Neural progenitor cell (in vitro differentiated cells): ENCODE data around the gene PUM1. TPM values are rescaled to one million over a fixed set of nuclear protein-coding genes. Genes with fewer than 3 reads are reported as not detected.
A peak's percentile ranks its signal among the peaks of the same experiment; 100 is the strongest.

ENCODE experiments used
- DNase-seq: peaks from one replicate; pipeline ENCODE4 v3.0.0-alpha.2; 2016; ENCODE audit warnings: low spot score
- H2AFZ ChIP-seq: fragments of 200-600 bp; sonication (generic); replicated peaks from 2 replicates; pipeline ENCODE4 v1.6.1; 2016; ENCODE audit warnings: antibody characterized with exemption
- H3F3A ChIP-seq: fragments of 200-600 bp; sonication (generic); 2 replicates; pipeline ENCODE4 v1.6.1; 2016; ENCODE audit warnings: antibody characterized with exemption, low read depth
- H3K27ac ChIP-seq: fragments of 200-600 bp; sonication (generic); 2 replicates; pipeline ENCODE4 v1.5.1; 2016; ENCODE audit warnings: mild to moderate bottlenecking
- H3K27me3 ChIP-seq: fragments of 200-600 bp; sonication (generic); 2 replicates; pipeline ENCODE4 v1.6.1; 2016; ENCODE audit warnings: mild to moderate bottlenecking, moderate library complexity
- H3K36me3 ChIP-seq: fragments of 200-600 bp; sonication (generic); 2 replicates; pipeline ENCODE4 v1.5.1; 2016
- H3K4me1 ChIP-seq: fragments of 200-600 bp; sonication (generic); 2 replicates; pipeline ENCODE4 v1.6.1; 2016; ENCODE audit warnings: mixed run types
- H3K4me2 ChIP-seq: fragments of 200-600 bp; sonication (generic); 2 replicates; pipeline ENCODE4 v1.6.1; 2016
- H3K4me3 ChIP-seq: fragments of 200-600 bp; sonication (generic); 2 replicates; pipeline ENCODE4 v1.5.1; 2016
- H3K79me2 ChIP-seq: fragments of 200-600 bp; sonication (generic); 2 replicates; pipeline ENCODE4 v1.6.1; 2016; ENCODE audit warnings: low read depth
- H3K9ac ChIP-seq: fragments of 200-600 bp; sonication (generic); 2 replicates; pipeline ENCODE4 v1.6.1; 2016
- H3K9me3 ChIP-seq: fragments of 200-600 bp; sonication (generic); 2 replicates; pipeline ENCODE4 v1.5.1; 2016; ENCODE audit warnings: low read depth
- H4K20me1 ChIP-seq: fragments of 200-600 bp; sonication (generic); 2 replicates; pipeline ENCODE4 v1.6.1; 2016; ENCODE audit warnings: low read depth
- H3K27ac Mint-ChIP-seq: 3 replicates; pipeline ENCODE4 v1.8.0; 2021; ENCODE audit warnings: mixed read lengths
- H3K27me3 Mint-ChIP-seq: 2 replicates; pipeline ENCODE4 v1.8.0; 2022; ENCODE audit warnings: low read depth, mild to moderate bottlenecking, inconsistent platforms, moderate library complexity, mixed read lengths; ENCODE audit not compliant: insufficient read depth
- H3K36me3 Mint-ChIP-seq: 3 replicates; pipeline ENCODE4 v1.8.0; 2021; ENCODE audit warnings: mixed read lengths
- H3K4me1 Mint-ChIP-seq: 3 replicates; pipeline ENCODE4 v1.8.0; 2021; ENCODE audit warnings: mixed read lengths
- H3K4me3 Mint-ChIP-seq: 3 replicates; pipeline ENCODE4 v1.8.0; 2021; ENCODE audit warnings: mild to moderate bottlenecking, moderate library complexity, mixed read lengths
- H3K9me3 Mint-ChIP-seq: 3 replicates; pipeline ENCODE4 v1.8.0; 2020; ENCODE audit warnings: mixed read lengths
- CTCF ChIP-seq: fragments of 200-600 bp; sonication (generic); IDR thresholded peaks from 2 replicates; pipeline ENCODE4 v1.5.1; 2017; ENCODE audit warnings: antibody characterized with exemption, mild to moderate bottlenecking
- EZH2 ChIP-seq: fragments of 200-600 bp; sonication (generic); IDR thresholded peaks from 2 replicates; pipeline ENCODE4 v1.6.1; 2017; ENCODE audit warnings: antibody characterized with exemption, mild to moderate bottlenecking, moderate library complexity
- EZH2phosphoT487 ChIP-seq: fragments of 200-600 bp; sonication (generic); IDR thresholded peaks from 2 replicates; pipeline ENCODE4 v1.6.1; 2017; ENCODE audit warnings: antibody characterized with exemption
- total RNA-seq: library from RNA; depleted of rRNA; stranded (reverse); fragments of >200 nt; gene quantifications from 2 replicates; pipeline ENCODE4 v1.2.3, GENCODE V29; 2015; ENCODE audit warnings: low replicate concordance

Gene PUM1
- total RNA-seq, 1 donor from 2014 or later = 130 TPM

- Histone ChIP-seq H3K4me1 (peaks cover 24% of the 10 kb centered on the region), H3K27ac (peak overlapping the region; percentile 39), H3F3A (peaks cover 34% of the 10 kb centered on the region), H3K4me3 (no peak overlapping the region), H3K79me2 (peaks cover 50% of the 10 kb centered on the region), H3K9ac (no peak overlapping the region), H3K36me3 (no peaks in the 10 kb centered on the region), H3K4me2 (no peak overlapping the region), H3K9me3 (no peaks in the 10 kb centered on the region), H3K27me3 (peaks cover 3% of the 10 kb centered on the region), H2AFZ (no peak overlapping the region), H4K20me1 (peaks cover 74% of the 10 kb centered on the region)
- no peak for DNase-seq
- Mint-ChIP-seq H3K4me3 (no peak overlapping the region), H3K9me3 (no peaks in the 10 kb centered on the region), H3K27me3 (peaks cover 6% of the 10 kb centered on the region), H3K36me3 (no peaks in the 10 kb centered on the region), H3K27ac (peak overlapping the region; percentile 78), H3K4me1 (peaks cover 51% of the 10 kb centered on the region)
- TF ChIP-seq CTCF (no peak), EZH2 (no peak), EZH2phosphoT487 (no peak)
Measured at GRCh38 chr1:30902593-30903290, 162.8 kb downstream of the PUM1 start.

GRCh38 chr1:30901798-30902581 is 163.5 kb downstream of the PUM1 start:
- Histone ChIP-seq H4K20me1 (peaks cover 67% of the 10 kb centered on the region), H3K36me3 (no peaks in the 10 kb centered on the region), H3K79me2 (peaks cover 46% of the 10 kb centered on the region), H3K9ac (no peak overlapping the region), H3F3A (peaks cover 28% of the 10 kb centered on the region), H3K9me3 (no peaks in the 10 kb centered on the region), H3K27ac (peak overlapping the region; percentile 5), H3K27me3 (no peaks in the 10 kb centered on the region), H3K4me3 (no peak overlapping the region), H3K4me1 (peaks cover 19% of the 10 kb centered on the region), H3K4me2 (no peak overlapping the region), H2AFZ (no peak overlapping the region)
- no peaks in the 10 kb centered on the region for H3K36me3 Mint-ChIP-seq
- no peak overlapping the region for H3K4me3 Mint-ChIP-seq
- no peak overlapping the region for H3K27ac Mint-ChIP-seq
- H3K27me3 Mint-ChIP-seq = peaks cover 6% of the 10 kb centered on the region
- no peak for DNase-seq
- peaks cover 50% of the 10 kb centered on the region for H3K4me1 Mint-ChIP-seq
- no peaks in the 10 kb centered on the region for H3K9me3 Mint-ChIP-seq
- TF ChIP-seq EZH2 (no peak), CTCF (no peak), EZH2phosphoT487 (no peak)

- no peak for TF ChIP-seq CTCF
- TF ChIP-seq EZH2 = no peak
- no peak for TF ChIP-seq EZH2phosphoT487
- Mint-ChIP-seq H3K4me3 (no peak overlapping the region), H3K27me3 (peaks cover 4% of the 10 kb centered on the region), H3K4me1 (peaks cover 52% of the 10 kb centered on the region), H3K36me3 (no peaks in the 10 kb centered on the region), H3K27ac (no peak overlapping the region), H3K9me3 (no peaks in the 10 kb centered on the region)
- peaks cover 58% of the 10 kb centered on the region for H4K20me1 ChIP-seq
- no peak for DNase-seq
- no peak overlapping the region for H3K4me2 ChIP-seq
- H3K27ac ChIP-seq = peak overlapping the region; percentile 5
- peaks cover 38% of the 10 kb centered on the region for H3K79me2 ChIP-seq
- no peaks in the 10 kb centered on the region for H3K27me3 ChIP-seq
- no peak overlapping the region for H3K4me3 ChIP-seq
- no peak overlapping the region for H2AFZ ChIP-seq
- H3K9me3 ChIP-seq = no peaks in the 10 kb centered on the region
- H3K36me3 ChIP-seq = no peaks in the 10 kb centered on the region
- H3K9ac ChIP-seq = no peak overlapping the region
- H3K4me1 ChIP-seq = peaks cover 14% of the 10 kb centered on the region
- peaks cover 34% of the 10 kb centered on the region for H3F3A ChIP-seq
Measured at GRCh38 chr1:30900931-30901560, 164.5 kb downstream of the PUM1 start.
